HCT116 (cell line): Measurements from ENCODE around the gene CLOCK. TPM values are rescaled to one million over a fixed set of nuclear protein-coding genes. Genes with fewer than 3 reads are reported as not detected.

ENCODE experiments used
- ATAC-seq: fragments of 200-7000 bp; cut with Tn5 transposase; 2 replicates; pipeline ENCODE4 v1.9.1; 2020; ENCODE audit warnings: mild to moderate bottlenecking, moderate library complexity
- BruUV-seq: library from RNA; stranded (reverse); fragments of 400-500 nt; replicated peaks from 2 replicates; lab custom pipeline; 2021; lab: Mats Ljungman, UMichigan
- CTCF ChIA-PET: fragments of 300-600 bp; sonication (Branson Sonifier 250); formaldehyde crosslinking; loops from one replicate; lab custom pipeline; 2021; ENCODE audit warnings: antibody characterized with exemption; lab: Charles Lee
- POLR2A ChIA-PET: fragments of 300-600, 350-600 bp; sonication (Branson Sonifier 250); formaldehyde crosslinking; loops from one replicate; lab custom pipeline; 2021; ENCODE audit warnings: antibody characterized with exemption; lab: Charles Lee
- RAD21 ChIA-PET, 2 experiments: fragments of 300-600 bp; sonication (Branson Sonifier 250); formaldehyde crosslinking; loops; one replicate each; lab custom pipeline; 2023; ENCODE audit warnings: low total read pairs in 2 of 2; ENCODE audit not compliant: uncharacterized antibody in 2 of 2, unreplicated experiment in 2 of 2, low non-redundant PET in 1 of 2; lab: Charles Lee
- DNase-seq: peaks from one replicate; pipeline ENCODE4 v3.0.0-alpha.2; 2010; ENCODE audit warnings: low read depth, low spot score
- H2AFZ ChIP-seq: fragments of 200-600 bp; shearing (Covaris generic), sonication (generic); 2 replicates; pipeline ENCODE4 v1.6.1; 2017; ENCODE audit warnings: low read depth, mixed run types, mixed read lengths, antibody characterized with exemption, low read length; ENCODE audit not compliant: poor library complexity, severe bottlenecking
- H3K27ac ChIP-seq: 2 replicates; pipeline ENCODE4 v1.5.1; 2012; ENCODE audit warnings: low read depth, low read length
- H3K27me3 ChIP-seq: fragments of 200-600 bp; sonication (generic); 2 replicates; pipeline ENCODE4 v1.6.1; 2016; ENCODE audit warnings: mixed run types, low read length, mixed read lengths; ENCODE audit not compliant: insufficient read depth
- H3K36me3 ChIP-seq, 2 experiments: fragments of 200-500 bp in 1 of 2; fragments of 200-600 bp in 1 of 2; sonication (Bioruptor generic) in 1 of 2; sonication (generic) in 1 of 2; 2 replicates each; pipeline versions ENCODE4 v1.5.1 to v1.6.1; 2014 to 2016; ENCODE audit warnings: low read length in 2 of 2, inconsistent platforms in 1 of 2, mixed read lengths in 1 of 2, mixed run types in 1 of 2; ENCODE audit not compliant: insufficient read depth in 2 of 2, control insufficient read depth in 1 of 2
- H3K4me1 ChIP-seq, 2 experiments: fragments of 200-600 bp in 1 of 2; sonication (generic) in 1 of 2; 2 replicates each; pipeline versions ENCODE4 v1.5.1 to v1.6.1; 2012 to 2017; ENCODE audit warnings: low read length in 2 of 2, inconsistent platforms in 1 of 2, mild to moderate bottlenecking in 1 of 2, mixed read lengths in 1 of 2, mixed run types in 1 of 2, moderate library complexity in 1 of 2; ENCODE audit not compliant: insufficient read depth in 2 of 2, control insufficient read depth in 1 of 2
- H3K4me2 ChIP-seq: fragments of 200-600 bp; sonication (generic); 2 replicates; pipeline ENCODE4 v1.6.1; 2017; ENCODE audit warnings: mixed run types, low read length, mixed read lengths
- H3K4me3 ChIP-seq, 2 experiments: fragments of 200-600 bp in 1 of 2; sonication (generic) in 1 of 2; replicated peaks in 1 of 2; 2 replicates each; pipeline ENCODE4 v1.5.1; 2011 to 2016; ENCODE audit warnings: low read length in 2 of 2, control low read depth in 1 of 2, low read depth in 1 of 2, mild to moderate bottlenecking in 1 of 2, mixed read lengths in 1 of 2, mixed run types in 1 of 2
- H3K79me2 ChIP-seq: fragments of 200-600 bp; sonication (generic); 2 replicates; pipeline ENCODE4 v1.6.1; 2017; ENCODE audit warnings: mild to moderate bottlenecking, mixed run types, low read length, moderate library complexity, mixed read lengths; ENCODE audit not compliant: insufficient read depth
- H3K9ac ChIP-seq: fragments of 200-600 bp; sonication (generic); 2 replicates; pipeline ENCODE4 v1.6.1; 2016; ENCODE audit warnings: low read length, mixed read lengths
- H3K9me2 ChIP-seq: fragments of 200-600 bp; sonication (generic), shearing (Covaris generic); 2 replicates; pipeline ENCODE4 v1.6.1; 2017; ENCODE audit warnings: mixed run types, mild to moderate bottlenecking, moderate library complexity; ENCODE audit not compliant: insufficient read depth
- H3K9me3 ChIP-seq, 2 experiments: fragments of 200-500 bp in 1 of 2; fragments of 200-600 bp in 1 of 2; sonication (Bioruptor generic) in 1 of 2; sonication (generic) in 1 of 2; 2 replicates each; pipeline ENCODE4 v1.6.1; 2014 to 2017; ENCODE audit warnings: low read length in 2 of 2, mixed read lengths in 2 of 2, inconsistent platforms in 1 of 2, low read depth in 1 of 2, mild to moderate bottlenecking in 1 of 2, mixed run types in 1 of 2, moderate library complexity in 1 of 2; ENCODE audit not compliant: control insufficient read depth in 1 of 2, insufficient read depth in 1 of 2
- H4K20me1 ChIP-seq: fragments of 200-600 bp; sonication (generic), shearing (Covaris generic); 2 replicates; pipeline ENCODE4 v1.6.1; 2017; ENCODE audit warnings: mixed run types, mild to moderate bottlenecking, moderate library complexity; ENCODE audit not compliant: insufficient read depth
- ATF3 ChIP-seq: IDR thresholded peaks from 2 replicates; pipeline ENCODE4 v1.6.1; 2012
- CBX3 ChIP-seq: IDR thresholded peaks from 2 replicates; pipeline ENCODE4 v1.6.1; 2012; ENCODE audit warnings: low read depth
- CEBPB ChIP-seq: IDR thresholded peaks from 2 replicates; pipeline ENCODE4 v1.6.1; 2012; ENCODE audit warnings: low read depth
- CTCF ChIP-seq, 3 experiments: fragments of 200-600 bp in 1 of 3; sonication (generic) in 1 of 3; IDR thresholded peaks in 2 of 3; conservative IDR thresholded peaks in 1 of 3; 2 replicates each; pipeline ENCODE4 v1.5.1; 2012 to 2017; ENCODE audit warnings: low read depth in 2 of 3, low read length in 2 of 3, antibody characterized with exemption in 1 of 3, borderline replicate concordance in 1 of 3, control low read depth in 1 of 3, mild to moderate bottlenecking in 1 of 3, mixed read lengths in 1 of 3, mixed run types in 1 of 3, moderate library complexity in 1 of 3; ENCODE audit not compliant: insufficient read depth in 1 of 3
- EGR1 ChIP-seq: IDR thresholded peaks from 2 replicates; pipeline ENCODE4 v1.6.1; 2012; ENCODE audit warnings: low read depth
- EZH2 ChIP-seq: fragments of 200-600 bp; sonication (generic); IDR thresholded peaks from 2 replicates; pipeline ENCODE4 v1.6.1; 2017; ENCODE audit warnings: antibody characterized with exemption, mixed run types
- FOSL1 ChIP-seq: IDR thresholded peaks from 2 replicates; pipeline ENCODE4 v1.6.1; 2012; ENCODE audit warnings: low read depth
- JUND ChIP-seq: IDR thresholded peaks from 2 replicates; pipeline ENCODE4 v1.6.1; 2012
- MAX ChIP-seq: IDR thresholded peaks from 2 replicates; pipeline ENCODE4 v1.6.1; 2012
- POLR2A ChIP-seq: IDR thresholded peaks from 2 replicates; pipeline ENCODE4 v1.7.0; 2011; ENCODE audit warnings: borderline replicate concordance; ENCODE audit not compliant: insufficient read depth, insufficient read length; ENCODE audit errors: extremely low read depth
- POLR2AphosphoS5 ChIP-seq: IDR thresholded peaks from 2 replicates; pipeline ENCODE4 v1.6.1; 2011; ENCODE audit warnings: mild to moderate bottlenecking, low read depth, low read length, moderate library complexity
- REST ChIP-seq: IDR thresholded peaks from 2 replicates; pipeline ENCODE4 v1.6.1; 2012; ENCODE audit warnings: low read depth
- ZBTB33 ChIP-seq: IDR thresholded peaks from 2 replicates; pipeline ENCODE4 v1.6.1; 2011; ENCODE audit warnings: mild to moderate bottlenecking, low read length, moderate library complexity; ENCODE audit not compliant: insufficient replicate concordance; ENCODE audit errors: extremely low read depth
- ZNF274 ChIP-seq: fragments of 200-500 bp; sonication (Bioruptor generic); IDR thresholded peaks from 2 replicates; pipeline ENCODE4 v1.6.1; 2014; ENCODE audit warnings: mild to moderate bottlenecking, low read depth, low read length, inconsistent platforms
- intact Hi-C: fragments of 100-400 bp; cut with micrococcal nuclease; formaldehyde crosslinking; loops from 2 replicates; pipeline ENCODE4 v1.10.0; 2022
- total RNA-seq: library from RNA; stranded (reverse); gene quantifications from one replicate; pipeline ENCODE4 v1.2.1, GENCODE V29; 2021; ENCODE audit not compliant: unreplicated experiment

The CLOCK gene
- total RNA-seq, 1 experiment from 2014 or later = 38.7 TPM

- CTCF ChIA-PET = no interaction called here
- no TSS peak for BruUV-seq
Measured at GRCh38 chr4:55592014-55592413, 45.3 kb upstream of the CLOCK start, which contains the start of gene PDCL2. Gene PDCL2 (minus strand): TSS chr4:55592245. CDS start chr4:55592109, 136 bp downstream.

More at GRCh38 chr4:55592014-55592413, 45.3 kb upstream of the CLOCK start, which contains the start of gene PDCL2:
- TF ChIP-seq ZBTB33 (no peak), CBX3 (no peak), ATF3 (no peak), JUND (no peak), CEBPB (no peak), POLR2A (no peak), ZNF274 (no peak), POLR2AphosphoS5 (no peak), FOSL1 (no peak), MAX (no peak), EZH2 (no peak), CTCF (IDR thresholded peaks at IDR 0.05 in 2 of 3, conservative IDR thresholded peaks at IDR 0.05 in 1 of 3; ENCODE audit: borderline replicate concordance in 1 of 3, insufficient read depth in 1 of 3, low read depth in 2 of 3, low read length in 2 of 3) (no peak), EGR1 (no peak), REST (no peak)
- RAD21 ChIA-PET = no interaction called here
- no peaks in the 10 kb centered on the region for H3K27me3 ChIP-seq
- DNase-seq (no peak), ATAC-seq (peak; percentile 32; the same call in 1 of the 2 replicates)
- POLR2A ChIA-PET = no interaction called here
- no peak within 1 kb of the TSS for H3K4me2 ChIP-seq
- no peaks in the 10 kb centered on the region for H3K9me2 ChIP-seq
- no peaks in the 10 kb centered on the region for H4K20me1 ChIP-seq
- intact Hi-C loops = no loop called here
- H3K9me3 ChIP-seq = no peaks in the 10 kb centered on the region
- no peak within 1 kb of the TSS for H3K4me3 ChIP-seq
- H3K9ac ChIP-seq = no peak within 1 kb of the TSS
- no peaks in the 10 kb centered on the region for H3K79me2 ChIP-seq
- 0 out of 4 replicates have a peak, but pooled peaks cover 0 to 2% of the 10 kb centered on the region in 2 experiments for H3K36me3 ChIP-seq
- H3K27ac ChIP-seq = no peak within 1 kb of the TSS
- no peak within 1 kb of the TSS for H2AFZ ChIP-seq
- H3K4me1 ChIP-seq = peaks cover 15 to 16% of the 10 kb centered on the region in 2 experiments
